NCI-H510A treated with DMSO at 0.1 percent for 48 hours (cell line): ENCODE results near the gene FBXO38.

Experiments
- DNase-seq: peaks from one replicate; lab custom pipeline; 2025; lab: John Stamatoyannopoulos, UW

FBXO38 gene

GRCh38 chr5:148383564-148384379 lies at the start of gene FBXO38:
Gene FBXO38 (plus strand): TSS chr5:148383958. CDS start chr5:148394777, 10,819 bp downstream.
- DNase-seq: peak; percentile 92

- no peak for DNase-seq
Measured at GRCh38 chr5:148335259-148335658, 48.5 kb upstream of the FBXO38 start, which contains the start of gene SPINK9. Gene SPINK9 (plus strand): TSS chr5:148335559. CDS start chr5:148335614, 55 bp downstream.

GRCh38 chr5:148336704-148337435 lies 46.9 kb upstream of the FBXO38 start:
- DNase-seq: no peak

- DNase-seq: no peak
Measured at GRCh38 chr5:148342371-148343045, 41.2 kb upstream of the FBXO38 start.

GRCh38 chr5:148343046-148343407 lies 40.7 kb upstream of the FBXO38 start:
- DNase-seq: no peak

GRCh38 chr5:148343603-148344487 lies 39.9 kb upstream of the FBXO38 start:
- no peak for DNase-seq

GRCh38 chr5:148347706-148348105 lies 36.1 kb upstream of the FBXO38 start:
- no peak for DNase-seq

GRCh38 chr5:148352696-148353095 lies 31.1 kb upstream of the FBXO38 start:
- no peak for DNase-seq

- no peak for DNase-seq
Measured at GRCh38 chr5:148353634-148354033, 30.1 kb upstream of the FBXO38 start.

- DNase-seq: no peak
Measured at GRCh38 chr5:148364343-148364742, 19.4 kb upstream of the FBXO38 start.

- no peak for DNase-seq
Measured at GRCh38 chr5:148368299-148368698, 15.5 kb upstream of the FBXO38 start.

GRCh38 chr5:148372166-148372725 lies 11.5 kb upstream of the FBXO38 start:
- no peak for DNase-seq

- DNase-seq: no peak
Measured at GRCh38 chr5:148372893-148373292, 10.9 kb upstream of the FBXO38 start.

GRCh38 chr5:148374690-148375360 lies 8.9 kb upstream of the FBXO38 start:
- DNase-seq: peak; percentile 51

- DNase-seq: no peak
Measured at GRCh38 chr5:148376198-148376597, 7.6 kb upstream of the FBXO38 start.

GRCh38 chr5:148378670-148379069 lies 5.1 kb upstream of the FBXO38 start:
- no peak for DNase-seq

GRCh38 chr5:148379340-148379739 lies 4.4 kb upstream of the FBXO38 start:
- no peak for DNase-seq

- DNase-seq: no peak
Measured at GRCh38 chr5:148381906-148382305, 1.9 kb upstream of the FBXO38 start.

GRCh38 chr5:148382961-148383360 lies 797 bp upstream of the FBXO38 start:
- DNase-seq: no peak

- DNase-seq: no peak
Measured at GRCh38 chr5:148384380-148384737, 601 bp downstream of the FBXO38 start.

- DNase-seq: no peak
Measured at GRCh38 chr5:148385094-148385493, 1.3 kb downstream of the FBXO38 start.
